Measurements from ENCODE around the gene ANKRD13D. TPM values are rescaled to one million over a fixed set of nuclear protein-coding genes. Genes with fewer than 3 reads are reported as not detected.

Gene ANKRD13D
- total and polyA plus RNA-seq, 2 of the 8 experiments (the other 6 are each of a cell fraction or from before 2014, with no cell fraction given) = 24.9 to 26.5 TPM

DNA sequence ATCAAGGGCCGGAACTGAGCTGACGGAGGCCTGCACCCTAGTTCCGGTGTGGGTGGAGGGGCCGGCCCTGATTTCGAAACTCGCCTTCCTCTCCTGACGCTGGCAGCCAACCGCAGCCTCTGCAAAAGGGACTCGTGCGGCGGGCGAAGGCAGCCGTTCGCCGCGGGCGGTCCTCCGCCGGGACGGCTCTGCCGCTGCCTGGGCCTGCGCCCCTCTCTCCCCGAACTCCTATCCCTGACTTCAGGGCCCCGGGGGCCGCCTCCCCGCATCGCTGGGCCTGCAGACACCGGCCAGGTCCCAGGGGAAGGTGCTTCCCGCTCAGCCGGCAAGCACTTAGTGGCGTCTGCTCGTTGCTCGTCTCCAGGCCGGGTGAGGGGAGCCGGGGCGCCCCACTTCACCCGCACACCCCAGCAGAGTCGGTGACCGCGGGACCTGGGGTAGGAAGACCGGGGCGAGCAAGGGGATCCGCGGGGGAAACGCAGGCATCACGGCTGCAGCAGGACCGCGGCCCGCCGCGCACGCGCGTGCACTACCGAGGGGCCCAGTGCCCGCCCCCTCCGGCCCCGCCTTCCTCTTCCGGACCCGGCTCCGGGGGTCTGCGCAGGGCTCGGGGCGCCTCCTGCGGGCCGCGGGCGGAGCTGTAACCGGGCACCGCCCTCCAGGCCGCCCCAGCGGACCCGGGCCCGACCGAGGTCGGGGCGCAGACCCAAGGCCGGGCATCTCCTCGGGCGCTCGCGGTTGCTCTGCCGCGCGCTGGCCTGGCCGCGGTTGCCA, 464 bp upstream of the ANKRD13D start (continued):
- TF ChIP-seq JUND (IDR thresholded peaks at IDR 0.05; ENCODE audit: low read length) = no peak
- TF ChIP-seq CHD1 (IDR thresholded peaks at IDR 0.05; ENCODE audit: low read depth, low read length) = no peak
- TF ChIP-seq BACH1 (IDR thresholded peaks at IDR 0.05; ENCODE audit: low read length) = peak; percentile 32; the same call in 1 of the 2 replicates
- peak; percentile 72 for TF ChIP-seq E2F6 (IDR thresholded peaks at IDR 0.05)
- no peak for TF ChIP-seq CHD7 (IDR thresholded peaks at IDR 0.05; ENCODE audit: insufficient replicate concordance, low read length)
- TF ChIP-seq POLR2AphosphoS5 (IDR thresholded peaks at IDR 0.05; ENCODE audit: low read depth, low read length) = 0 out of 2 replicates have a peak, but pooled peaks have one; percentile 49
- peak; percentile 89 for TF ChIP-seq CEBPB (IDR thresholded peaks at IDR 0.05; ENCODE audit: low read depth, low read length)
- no peak for TF ChIP-seq USF2 (IDR thresholded peaks at IDR 0.05; ENCODE audit: low read length)
